ENCODE measurements around the gene MLST8.
A peak's percentile ranks its signal among the peaks of the same experiment; 100 is the strongest.

MLST8 gene

GRCh38 chr16:2179576-2179975, 25.7 kb upstream of the MLST8 start:
- peaks cover 17% of the 10 kb centered on the region for H3K4me1 ChIP-seq (ENCODE audit: insufficient read depth, insufficient read length)
- TF ChIP-seq SUZ12 (IDR thresholded peaks at IDR 0.05; ENCODE audit: extremely low read depth, insufficient read depth, insufficient read length) (no peak), ZNF274 (IDR thresholded peaks at IDR 0.05; ENCODE audit: low read depth, low read length) (no peak), YY1 (IDR thresholded peaks at IDR 0.05; ENCODE audit: insufficient read depth, insufficient read length) (no peak)
- DNase-seq (ENCODE audit: low read depth, low spot score): no peak
- no peak overlapping the region for H3K4me3 ChIP-seq (ENCODE audit: insufficient read length, low read depth)
- H3K27me3 ChIP-seq (ENCODE audit: insufficient read depth, insufficient read length): no peaks in the 10 kb centered on the region
- H3K9ac ChIP-seq (ENCODE audit: insufficient read length, low read depth): no peak overlapping the region
- peaks cover 52% of the 10 kb centered on the region for H3K36me3 ChIP-seq (ENCODE audit: insufficient read depth, insufficient read length, low read length)
- H3K9me3 ChIP-seq (ENCODE audit: insufficient read depth, low read length): no peaks in the 10 kb centered on the region

- Histone ChIP-seq H3K9me3 (ENCODE audit: insufficient read depth, low read length) (no peaks in the 10 kb centered on the region), H3K4me1 (ENCODE audit: insufficient read depth, insufficient read length) (peaks cover 17% of the 10 kb centered on the region), H3K9ac (ENCODE audit: insufficient read length, low read depth) (no peak overlapping the region), H3K36me3 (ENCODE audit: insufficient read depth, insufficient read length, low read length) (peaks cover 43% of the 10 kb centered on the region), H3K27me3 (ENCODE audit: insufficient read depth, insufficient read length) (no peaks in the 10 kb centered on the region), H3K4me3 (ENCODE audit: insufficient read length, low read depth) (no peak overlapping the region)
- DNase-seq (ENCODE audit: low read depth, low spot score): no peak
- TF ChIP-seq YY1 (IDR thresholded peaks at IDR 0.05; ENCODE audit: insufficient read depth, insufficient read length) (no peak), ZNF274 (IDR thresholded peaks at IDR 0.05; ENCODE audit: low read depth, low read length) (no peak), SUZ12 (IDR thresholded peaks at IDR 0.05; ENCODE audit: extremely low read depth, insufficient read depth, insufficient read length) (no peak)
Measured at GRCh38 chr16:2180461-2180860, 24.8 kb upstream of the MLST8 start.

DNA sequence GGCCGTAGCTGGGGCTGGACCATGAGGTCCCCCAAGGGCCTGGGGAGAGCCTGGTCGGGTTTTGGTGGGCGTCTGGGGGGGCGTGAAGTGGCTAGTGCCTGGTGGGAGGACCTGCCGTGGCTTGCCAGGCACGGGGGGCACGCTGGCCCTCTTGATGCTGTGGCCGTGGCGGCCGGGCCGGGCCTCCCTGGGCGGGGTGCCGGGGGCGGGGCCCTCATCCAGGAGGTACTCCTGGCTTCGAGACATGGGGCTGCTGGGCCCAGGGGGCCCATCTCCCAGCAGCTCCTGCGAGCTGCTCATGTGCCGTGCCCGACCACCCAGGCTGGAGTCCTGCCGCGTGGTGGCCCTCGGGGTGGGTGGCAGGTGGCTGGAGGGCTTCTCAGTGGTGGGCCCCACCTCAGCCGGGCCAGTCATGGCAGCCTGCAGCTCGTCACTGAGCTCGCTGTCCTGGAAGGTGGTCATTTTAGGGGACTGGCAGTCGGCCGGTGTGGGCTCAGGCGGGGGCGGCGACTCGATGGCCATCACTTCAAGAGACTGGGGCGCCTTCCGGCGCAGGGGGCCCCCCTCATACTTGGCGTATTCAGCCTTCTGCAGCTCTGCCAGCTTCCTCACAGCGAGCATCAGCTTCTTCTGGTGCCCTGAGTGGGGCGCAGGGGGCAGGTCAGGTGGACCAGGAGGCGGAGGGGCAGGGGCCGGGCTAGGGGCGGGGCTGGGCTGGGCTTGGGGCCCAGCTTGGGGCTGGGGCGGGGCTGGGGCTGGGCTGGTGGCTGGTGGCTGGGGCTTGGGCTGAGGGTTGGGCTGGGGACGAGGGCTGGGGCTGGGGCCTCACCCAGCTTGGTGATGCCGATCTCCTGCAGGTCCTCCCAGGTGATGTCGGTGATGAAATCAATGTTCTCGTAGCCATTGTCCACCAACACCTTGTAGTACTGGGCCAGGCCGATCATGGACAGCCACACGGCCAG, 24.0 kb upstream of the MLST8 start:
- no peak for DNase-seq (ENCODE audit: low read depth, low spot score)
- Histone ChIP-seq H3K36me3 (ENCODE audit: insufficient read depth, insufficient read length, low read length) (peaks cover 35% of the 10 kb centered on the region), H3K4me1 (ENCODE audit: insufficient read depth, insufficient read length) (peaks cover 18% of the 10 kb centered on the region), H3K27me3 (ENCODE audit: insufficient read depth, insufficient read length) (no peaks in the 10 kb centered on the region), H3K4me3 (ENCODE audit: insufficient read length, low read depth) (no peak overlapping the region), H3K9ac (ENCODE audit: insufficient read length, low read depth) (peak overlapping the region; percentile 32), H3K9me3 (ENCODE audit: insufficient read depth, low read length) (no peaks in the 10 kb centered on the region)
- no peak for TF ChIP-seq ZNF274 (IDR thresholded peaks at IDR 0.05; ENCODE audit: low read depth, low read length)
- TF ChIP-seq SUZ12 (IDR thresholded peaks at IDR 0.05; ENCODE audit: extremely low read depth, insufficient read depth, insufficient read length): no peak
- no peak for TF ChIP-seq YY1 (IDR thresholded peaks at IDR 0.05; ENCODE audit: insufficient read depth, insufficient read length)

DNA sequence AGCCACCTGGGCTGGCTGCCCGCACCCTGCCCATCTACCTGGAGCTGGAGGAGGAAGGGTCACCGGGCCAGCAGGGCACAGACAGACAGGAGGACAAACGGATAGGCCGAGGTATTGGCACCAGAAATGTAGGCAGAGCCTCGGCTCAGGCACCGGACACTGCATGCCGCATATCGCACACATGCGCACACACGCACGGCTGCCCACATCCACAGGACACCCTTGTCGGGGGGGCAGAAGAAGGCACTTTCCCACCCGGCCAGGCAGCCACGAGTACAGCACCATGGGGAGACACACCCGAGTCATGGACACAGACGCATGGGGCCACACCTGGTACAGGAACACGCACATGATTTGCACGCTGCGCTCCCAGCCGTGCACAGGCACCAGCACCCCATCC, 23.3 kb upstream of the MLST8 start:
- Histone ChIP-seq H3K9ac (ENCODE audit: insufficient read length, low read depth) (peak overlapping the region; percentile 32), H3K4me1 (ENCODE audit: insufficient read depth, insufficient read length) (peaks cover 19% of the 10 kb centered on the region), H3K36me3 (ENCODE audit: insufficient read depth, insufficient read length, low read length) (peaks cover 29% of the 10 kb centered on the region), H3K4me3 (ENCODE audit: insufficient read length, low read depth) (no peak overlapping the region), H3K27me3 (ENCODE audit: insufficient read depth, insufficient read length) (no peaks in the 10 kb centered on the region), H3K9me3 (ENCODE audit: insufficient read depth, low read length) (no peaks in the 10 kb centered on the region)
- DNase-seq (ENCODE audit: low read depth, low spot score): no peak
- no peak for TF ChIP-seq ZNF274 (IDR thresholded peaks at IDR 0.05; ENCODE audit: low read depth, low read length)

DNA sequence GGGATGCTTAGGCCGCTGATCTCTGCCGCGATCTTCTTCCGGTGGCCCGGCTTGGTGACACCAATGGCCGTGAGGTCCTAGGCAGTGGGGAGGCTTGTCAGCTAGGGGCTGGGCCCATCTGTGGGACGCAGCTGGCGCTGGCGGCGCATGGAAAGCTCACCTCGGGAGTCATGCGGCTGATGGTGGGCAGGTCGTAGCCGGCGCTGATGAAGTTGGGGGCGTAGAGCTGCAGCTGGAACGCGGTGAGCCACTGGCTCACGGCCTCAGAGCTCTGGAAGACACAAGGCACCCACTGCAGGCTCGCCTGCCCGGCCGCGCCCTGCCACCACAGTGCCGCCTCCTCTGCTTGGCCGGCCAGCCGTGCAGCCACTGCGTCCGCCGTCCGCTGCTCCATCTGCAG, 21.6 kb upstream of the MLST8 start:
- Histone ChIP-seq H3K4me3 (ENCODE audit: insufficient read length, low read depth) (no peak overlapping the region), H3K4me1 (ENCODE audit: insufficient read depth, insufficient read length) (peaks cover 19% of the 10 kb centered on the region), H3K36me3 (ENCODE audit: insufficient read depth, insufficient read length, low read length) (peaks cover 14% of the 10 kb centered on the region), H3K27me3 (ENCODE audit: insufficient read depth, insufficient read length) (no peaks in the 10 kb centered on the region), H3K9me3 (ENCODE audit: insufficient read depth, low read length) (no peaks in the 10 kb centered on the region), H3K9ac (ENCODE audit: insufficient read length, low read depth) (no peak overlapping the region)
- no peak for TF ChIP-seq ZNF274 (IDR thresholded peaks at IDR 0.05; ENCODE audit: low read depth, low read length)
- TF ChIP-seq YY1 (IDR thresholded peaks at IDR 0.05; ENCODE audit: insufficient read depth, insufficient read length): no peak
- no peak for TF ChIP-seq SUZ12 (IDR thresholded peaks at IDR 0.05; ENCODE audit: extremely low read depth, insufficient read depth, insufficient read length)
- DNase-seq (ENCODE audit: low read depth, low spot score): no peak

DNA sequence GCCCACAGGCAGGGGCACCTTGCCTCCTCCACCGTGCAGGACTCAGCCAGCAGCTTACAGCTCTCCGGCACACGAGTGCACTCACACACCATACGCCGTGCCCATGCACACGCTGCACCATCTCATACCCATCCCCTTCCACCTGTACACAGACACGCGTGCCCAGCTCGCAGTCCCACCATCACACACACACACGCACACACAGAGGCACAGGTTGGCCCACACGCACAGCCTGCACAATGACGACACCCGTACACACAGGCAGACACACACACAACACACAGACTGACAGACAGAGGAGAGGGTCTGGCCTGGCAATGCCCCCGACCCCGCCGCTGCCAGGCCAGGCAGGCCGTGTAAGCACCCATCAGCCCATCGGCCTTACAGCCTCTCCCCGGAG, 20.9 kb upstream of the MLST8 start:
- no peak overlapping the region for H3K9ac ChIP-seq (ENCODE audit: insufficient read length, low read depth)
- no peak for DNase-seq (ENCODE audit: low read depth, low spot score)
- TF ChIP-seq SUZ12 (IDR thresholded peaks at IDR 0.05; ENCODE audit: extremely low read depth, insufficient read depth, insufficient read length): no peak
- no peak for TF ChIP-seq YY1 (IDR thresholded peaks at IDR 0.05; ENCODE audit: insufficient read depth, insufficient read length)
- TF ChIP-seq ZNF274 (IDR thresholded peaks at IDR 0.05; ENCODE audit: low read depth, low read length): no peak
- peaks cover 19% of the 10 kb centered on the region for H3K4me1 ChIP-seq (ENCODE audit: insufficient read depth, insufficient read length)
- H3K36me3 ChIP-seq (ENCODE audit: insufficient read depth, insufficient read length, low read length): peaks cover 14% of the 10 kb centered on the region
- no peaks in the 10 kb centered on the region for H3K9me3 ChIP-seq (ENCODE audit: insufficient read depth, low read length)
- H3K27me3 ChIP-seq (ENCODE audit: insufficient read depth, insufficient read length): no peaks in the 10 kb centered on the region
- no peak overlapping the region for H3K4me3 ChIP-seq (ENCODE audit: insufficient read length, low read depth)

DNA sequence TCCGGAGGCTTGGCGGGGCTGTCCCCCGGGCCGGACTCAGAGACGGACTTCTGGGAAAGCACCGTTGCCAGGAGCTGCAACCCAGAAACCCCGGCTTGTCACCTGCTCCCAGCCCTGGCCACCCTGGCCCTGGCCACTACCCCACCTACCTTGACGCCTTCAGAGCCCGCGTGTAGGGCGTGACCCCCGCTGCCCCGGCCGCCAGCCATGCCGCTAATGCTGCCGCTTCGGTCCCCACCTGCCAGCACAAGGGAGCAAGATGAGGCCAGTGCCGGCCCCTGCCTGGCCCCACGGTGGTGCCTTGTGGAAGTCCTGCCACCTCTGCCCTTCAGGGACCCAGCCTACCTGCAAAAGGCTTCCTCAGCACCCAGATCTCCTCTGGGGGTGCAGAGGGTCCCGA, 20.3 kb upstream of the MLST8 start:
- no peak for DNase-seq (ENCODE audit: low read depth, low spot score)
- no peaks in the 10 kb centered on the region for H3K9me3 ChIP-seq (ENCODE audit: insufficient read depth, low read length)
- no peaks in the 10 kb centered on the region for H3K27me3 ChIP-seq (ENCODE audit: insufficient read depth, insufficient read length)
- TF ChIP-seq ZNF274 (IDR thresholded peaks at IDR 0.05; ENCODE audit: low read depth, low read length): no peak
- no peak for TF ChIP-seq SUZ12 (IDR thresholded peaks at IDR 0.05; ENCODE audit: extremely low read depth, insufficient read depth, insufficient read length)
- TF ChIP-seq YY1 (IDR thresholded peaks at IDR 0.05; ENCODE audit: insufficient read depth, insufficient read length): no peak
- H3K36me3 ChIP-seq (ENCODE audit: insufficient read depth, insufficient read length, low read length): peaks cover 14% of the 10 kb centered on the region
- H3K4me3 ChIP-seq (ENCODE audit: insufficient read length, low read depth): no peak overlapping the region
- H3K9ac ChIP-seq (ENCODE audit: insufficient read length, low read depth): no peak overlapping the region
- H3K4me1 ChIP-seq (ENCODE audit: insufficient read depth, insufficient read length): peaks cover 18% of the 10 kb centered on the region

Measured in NT2/D1 (cell line).